Lung (tissue), 12 donors: ENCODE data around the gene HCN4. TPM values are rescaled to one million over a fixed set of nuclear protein-coding genes. Genes with fewer than 3 reads are reported as not detected.

ENCODE experiments used
- ATAC-seq: fragments of 200-7000 bp; cut with Tn5 transposase; one replicate; pipeline ENCODE4 v1.9.1; 2020; ENCODE audit warnings: moderate number of reproducible peaks; ENCODE audit not compliant: insufficient read depth, low FRiP score
- DNase-seq, 3 donors: peaks; one replicate each; pipeline ENCODE4 v3.0.0-alpha.2; 2013 to 2017
- H3K27ac ChIP-seq, 2 donors: one replicate each; pipeline ENCODE4 v1.5.1; 2013; ENCODE audit warnings: mild to moderate bottlenecking in 2 of 2, moderate library complexity in 2 of 2, control low read depth in 1 of 2, inconsistent platforms in 1 of 2, low read depth in 1 of 2, low read length in 1 of 2
- H3K27me3 ChIP-seq, 3 donors: one replicate each; pipeline ENCODE4 v1.5.1; 2013; ENCODE audit warnings: low read length in 2 of 3; ENCODE audit not compliant: control insufficient read depth in 3 of 3, insufficient read depth in 3 of 3
- H3K36me3 ChIP-seq, 4 donors: one replicate each; pipeline ENCODE4 v1.5.1; 2013; ENCODE audit warnings: low read length in 4 of 4, mild to moderate bottlenecking in 1 of 4, moderate library complexity in 1 of 4; ENCODE audit not compliant: control insufficient read depth in 4 of 4, insufficient read depth in 4 of 4
- H3K4me1 ChIP-seq, 5 donors: one replicate each; pipeline ENCODE4 v1.5.1; 2013; ENCODE audit warnings: low read length in 5 of 5, mild to moderate bottlenecking in 2 of 5, moderate library complexity in 1 of 5; ENCODE audit not compliant: control insufficient read depth in 5 of 5, insufficient read depth in 5 of 5
- H3K4me3 ChIP-seq: one replicate; pipeline ENCODE4 v1.5.1; 2013; ENCODE audit warnings: mild to moderate bottlenecking, control low read depth, moderate library complexity
- H3K9ac ChIP-seq, 2 donors: one replicate each; pipeline ENCODE4 v1.5.1; 2013; ENCODE audit warnings: low read length in 2 of 2, control low read depth in 1 of 2; ENCODE audit not compliant: insufficient read depth in 1 of 2
- H3K9me3 ChIP-seq, 4 donors: one replicate each; pipeline ENCODE4 v1.5.1; 2013; ENCODE audit warnings: low read length in 3 of 4, mild to moderate bottlenecking in 1 of 4, moderate library complexity in 1 of 4; ENCODE audit not compliant: control insufficient read depth in 4 of 4, insufficient read depth in 3 of 4
- CTCF ChIP-seq: IDR thresholded peaks from 2 replicates; pipeline ENCODE4 v1.5.1; 2012; ENCODE audit warnings: mild to moderate bottlenecking; ENCODE audit errors: control extremely low read depth, extremely low read depth
- WGBS, 2 donors: extraction: QIAGEN DNeasy Blood & Tissue Kit; methylation state at CpG; one replicate each; pipeline ENCODE4 v1.1.7; 2013; 5-methylcytosine and 5-hydroxymethylcytosine counted together
- polyA plus RNA-seq, 2 donors: library from polyadenylated mRNA; stranded (reverse); fragments of 200-250 nt; gene quantifications; one replicate each; pipeline ENCODE4 v1.2.1, GENCODE V29; 2013
- total RNA-seq, 2 donors: library from RNA; depleted of rRNA in 1 of 2; stranded (reverse); fragments of >200 nt in 1 of 2; gene quantifications; one replicate each; pipeline ENCODE4 v1.2.1, GENCODE V29; 2014 to 2021
- donor health status: control.
- donor health status: control.
- donor health status: Bipolar disorder and iron deficiency.
- donor health status: healthy.
- donor health status: DM: yes; HTN: yes; CAD: no.

HCN4 gene
- total and polyA plus RNA-seq, 4 donors = 0.06 to 1.0 (median 0.21) TPM

GRCh38 chr15:73380661-73381060 lies 11.9 kb upstream of the HCN4 start:
- Histone ChIP-seq H3K27me3 (peaks cover 0 to 4% (median 4%) of the 10 kb centered on the region in 3 donors), H3K36me3 (no peaks in the 10 kb centered on the region), H3K27ac (no peak overlapping the region), H3K4me1 (no peaks in the 10 kb centered on the region), H3K9ac (no peak overlapping the region), H3K9me3 (peaks cover 0 to 16% (median 3%) of the 10 kb centered on the region in 4 donors), H3K4me3 (no peak overlapping the region)
- DNase-seq = no peak
- ATAC-seq = no peak
- WGBS, 2 donors = 78 to 82% methylated on average over 2 of the region's 2 CpGs
- TF ChIP-seq CTCF = no peak

GRCh38 chr15:73378089-73378488 lies 9.3 kb upstream of the HCN4 start:
- no peak overlapping the region for H3K27ac ChIP-seq
- H3K9me3 ChIP-seq = peaks cover 0 to 11% (median 3%) of the 10 kb centered on the region in 4 donors
- no peak overlapping the region for H3K4me3 ChIP-seq
- 57 to 66% methylated on average over 11 to 12 of the region's 12 CpGs for WGBS, 2 donors
- peaks cover 0 to 2% (median 0%) of the 10 kb centered on the region in 5 donors for H3K4me1 ChIP-seq
- TF ChIP-seq CTCF = no peak
- H3K36me3 ChIP-seq = no peaks in the 10 kb centered on the region
- no peak overlapping the region for H3K9ac ChIP-seq
- DNase-seq (no peak), ATAC-seq (no peak)
- H3K27me3 ChIP-seq = peaks cover 3 to 8% (median 6%) of the 10 kb centered on the region in 3 donors

GRCh38 chr15:73375755-73376305 lies 7.1 kb upstream of the HCN4 start:
- no peak overlapping the region for H3K4me3 ChIP-seq
- no peak for ATAC-seq
- peaks cover 3 to 22% (median 20%) of the 10 kb centered on the region in 3 donors for H3K27me3 ChIP-seq
- TF ChIP-seq CTCF = no peak
- WGBS, 2 donors = 76 to 87% methylated on average over 6 of the region's 6 CpGs
- peaks cover 0 to 2% (median 0%) of the 10 kb centered on the region in 5 donors for H3K4me1 ChIP-seq
- H3K36me3 ChIP-seq = no peaks in the 10 kb centered on the region
- H3K27ac ChIP-seq = no peak overlapping the region
- no peak overlapping the region for H3K9ac ChIP-seq
- peaks cover 0 to 6% (median 3%) of the 10 kb centered on the region in 4 donors for H3K9me3 ChIP-seq
- no peak for DNase-seq

- Histone ChIP-seq H3K9me3 (no peaks in the 10 kb centered on the region), H3K27me3 (peaks cover 3 to 28% (median 28%) of the 10 kb centered on the region in 3 donors), H3K9ac (no peak overlapping the region), H3K36me3 (no peaks in the 10 kb centered on the region), H3K27ac (no peak overlapping the region), H3K4me1 (peaks cover 0 to 2% (median 0%) of the 10 kb centered on the region in 5 donors), H3K4me3 (no peak overlapping the region)
- DNase-seq = no peak
- no peak for ATAC-seq
- WGBS, 2 donors = 55 to 63% methylated on average over 5 of the region's 5 CpGs
- TF ChIP-seq CTCF = no peak
These were observed 6.3 kb upstream of the HCN4 start for GRCh38 chr15:73375012-73375411.
